ENCODE measurements around the gene LYZL1.
"Not testable (repeated sequence)": the region's sequence is repeated elsewhere in the genome, so short reads cannot be mapped to it uniquely, and the experiment has no call there.

LYZL1 gene

GRCh38 chr10:29337526-29337925, 48.7 kb downstream of the LYZL1 start:
- DNase-seq = not testable (repeated sequence)

- no peak for DNase-seq
These were observed 54.8 kb downstream of the LYZL1 start for GRCh38 chr10:29343607-29344038.

GRCh38 chr10:29344073-29344820, 55.4 kb downstream of the LYZL1 start:
- DNase-seq = no peak

- no peak for DNase-seq
These were observed 56.5 kb downstream of the LYZL1 start for GRCh38 chr10:29345144-29345909.

- DNase-seq = no peak
These were observed 57.0 kb downstream of the LYZL1 start for GRCh38 chr10:29345910-29346209.

GRCh38 chr10:29346296-29347001, 57.6 kb downstream of the LYZL1 start:
- DNase-seq = no peak

- no peak for DNase-seq
These were observed 60.0 kb downstream of the LYZL1 start for GRCh38 chr10:29348836-29349235.

GRCh38 chr10:29353305-29353704, 64.4 kb downstream of the LYZL1 start:
- DNase-seq = no peak

GRCh38 chr10:29353887-29354561, 65.2 kb downstream of the LYZL1 start:
- DNase-seq = no peak

GRCh38 chr10:29355411-29355991, 66.6 kb downstream of the LYZL1 start:
- no peak for DNase-seq

GRCh38 chr10:29356931-29357330, 68.1 kb downstream of the LYZL1 start:
- DNase-seq = no peak

GRCh38 chr10:29358010-29358616, 69.2 kb downstream of the LYZL1 start:
- no peak for DNase-seq

GRCh38 chr10:29360215-29360853, 71.5 kb downstream of the LYZL1 start:
- DNase-seq = not testable (repeated sequence)

All from CD4-positive, alpha-beta T cell treated with Interleukin-6 for 4 hours (primary cell).